SW 1271 (cell line): ENCODE results near the gene KXD1.
A peak's percentile ranks its signal among the peaks of the same experiment; 100 is the strongest.
"Not testable (repeated sequence)": the region's sequence is repeated elsewhere in the genome, so short reads cannot be mapped to it uniquely, and the experiment has no call there.

ENCODE experiments used
- DNase-seq, 2 experiments: peaks; one replicate each; lab custom pipeline; 2025; lab: John Stamatoyannopoulos, UW

KXD1 gene

DNA sequence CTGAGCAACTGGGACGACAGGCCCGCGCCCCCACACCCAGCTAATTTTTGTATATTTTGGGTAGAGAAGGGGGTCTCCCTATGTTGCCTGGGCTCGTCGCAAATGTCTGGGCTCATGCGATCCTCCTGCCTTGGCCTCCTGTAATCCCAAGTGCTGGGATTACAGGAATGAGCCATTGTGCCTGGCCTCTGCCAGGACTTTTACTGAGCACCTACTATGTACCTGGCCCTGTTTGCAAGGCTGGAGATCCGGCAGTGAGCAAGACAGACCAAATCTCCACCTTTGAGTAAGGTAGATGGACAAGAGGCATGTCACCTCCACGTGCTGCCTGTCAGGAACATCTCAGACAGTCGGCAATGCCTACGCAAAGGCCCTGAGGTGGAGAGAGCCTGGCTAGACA lies 21.2 kb upstream of the KXD1 start:
- DNase-seq = no peak

DNA sequence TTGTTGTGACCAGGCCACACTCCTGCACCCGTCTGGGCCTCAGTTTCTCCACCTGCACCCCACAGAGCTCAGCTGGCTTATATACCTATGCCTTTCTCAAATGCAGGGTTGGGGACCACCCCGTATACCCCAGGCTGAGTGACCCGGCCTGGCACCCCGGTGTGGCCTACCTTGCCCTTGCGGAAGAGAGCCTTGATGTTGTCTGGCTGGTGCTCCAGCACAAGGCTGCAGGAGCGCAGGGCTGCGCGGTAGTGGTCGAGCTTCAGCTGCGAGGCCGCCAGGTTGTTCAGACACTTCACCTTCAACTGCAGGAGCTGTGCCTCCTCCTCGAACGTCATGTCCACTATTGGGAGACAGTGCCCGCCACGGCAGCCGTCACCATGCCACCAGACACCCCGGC lies 20.2 kb upstream of the KXD1 start:
- DNase-seq = no peak

- DNase-seq = no peak
Observed at GRCh38 chr19:18538115-18538514, 19.6 kb upstream of the KXD1 start.

GRCh38 chr19:18539372-18539771 lies 18.3 kb upstream of the KXD1 start:
- no peak for DNase-seq

DNA sequence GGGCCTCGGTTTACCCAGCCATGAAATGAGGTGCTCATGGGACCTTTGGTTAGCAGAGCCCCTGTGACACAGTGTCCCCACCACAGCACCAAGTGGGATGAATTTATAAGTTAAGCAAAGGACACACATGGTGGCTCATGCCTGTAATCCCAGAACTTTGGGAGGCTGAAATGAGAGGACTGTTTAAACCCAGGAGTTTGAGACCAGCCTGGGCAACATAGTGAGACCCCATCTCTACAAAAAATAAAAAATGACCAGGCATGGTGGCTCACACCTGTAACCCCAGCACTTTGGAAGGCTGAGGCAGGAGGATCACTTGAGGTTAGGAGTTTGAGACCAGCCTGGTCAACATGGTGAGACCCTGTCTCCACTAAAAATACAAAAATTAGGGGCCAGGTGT lies 17.5 kb upstream of the KXD1 start:
- DNase-seq = not testable (repeated sequence)

DNA sequence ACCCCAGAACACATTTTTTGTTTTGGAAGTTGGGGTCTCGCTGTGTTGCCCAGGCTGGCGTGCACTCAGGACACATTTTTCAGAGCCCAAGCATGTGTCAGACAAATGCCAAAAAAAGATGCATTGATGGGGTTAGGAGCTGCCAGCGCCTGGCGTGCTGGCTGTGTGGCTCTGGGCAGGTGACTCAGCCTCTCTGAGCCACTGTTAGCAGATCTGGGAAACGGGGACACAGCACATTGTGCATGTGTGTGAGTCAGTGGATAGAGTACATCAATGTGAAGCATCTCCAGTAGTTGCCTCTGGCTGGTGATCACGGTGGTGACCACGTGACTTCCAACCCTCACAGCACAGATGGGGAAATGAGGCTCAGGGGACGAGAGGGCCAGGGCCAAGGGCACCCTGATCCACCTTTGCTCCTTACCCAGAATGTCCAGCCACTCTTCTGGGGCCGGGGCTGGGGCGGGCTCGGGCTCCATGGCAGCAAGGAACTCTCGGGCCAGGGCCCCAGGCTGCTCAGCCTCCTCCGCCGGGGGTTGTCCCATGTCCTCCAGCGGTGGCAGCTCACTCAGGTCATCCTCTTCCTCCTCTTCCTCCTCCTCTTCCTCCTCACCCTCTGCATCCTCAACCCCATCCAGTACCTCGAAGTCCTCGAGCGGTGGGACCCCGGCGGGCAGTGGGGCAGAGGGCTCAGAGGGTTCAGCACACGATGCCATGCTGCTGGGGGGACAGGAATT lies 16.2 kb upstream of the KXD1 start:
- DNase-seq = no peak

DNA sequence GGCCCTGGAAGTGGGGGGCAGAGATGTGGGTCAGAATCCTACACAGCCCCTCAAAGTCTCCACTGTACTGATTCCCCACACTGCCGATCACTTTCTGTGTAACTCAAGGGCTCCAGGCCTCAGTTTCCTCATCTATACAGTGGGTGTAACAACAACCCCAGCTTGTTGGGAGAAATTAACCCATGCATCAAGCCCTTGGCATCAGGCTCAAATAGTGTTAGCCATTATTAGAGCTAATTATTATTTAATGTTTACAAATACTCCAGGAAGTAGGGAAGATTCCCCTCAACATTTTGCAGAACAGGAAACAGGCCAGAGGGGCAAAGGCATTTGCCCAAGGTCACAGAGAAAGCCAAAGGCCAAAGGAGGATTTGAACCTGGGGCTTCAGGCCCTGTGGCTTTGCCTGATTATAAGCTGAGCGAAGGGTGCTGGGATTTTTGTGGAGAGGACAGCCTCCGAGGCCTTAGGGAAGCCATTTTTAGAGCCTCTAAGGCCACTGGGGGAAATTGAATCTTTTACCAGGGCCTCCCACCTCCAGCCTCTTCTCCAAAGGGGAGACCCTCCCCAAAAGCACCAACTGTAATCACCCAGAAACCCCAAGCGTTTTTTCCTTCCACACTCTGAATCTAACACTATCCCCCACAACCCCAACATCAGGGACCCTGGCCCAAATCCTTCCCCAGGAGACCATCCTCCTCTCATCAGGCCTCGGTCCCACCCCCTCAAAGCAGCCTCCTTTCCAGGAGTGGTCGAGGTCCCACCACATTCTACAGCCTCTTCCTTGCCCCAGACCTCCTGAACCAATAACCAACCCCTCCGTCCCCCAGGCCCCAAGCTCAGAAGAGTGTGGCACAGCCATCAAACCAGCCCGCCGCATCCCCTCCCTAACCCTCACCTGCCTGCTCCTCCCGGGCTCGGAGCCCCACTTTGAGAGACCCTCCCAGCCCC lies 15.4 kb upstream of the KXD1 start:
- DNase-seq = no peak

DNA sequence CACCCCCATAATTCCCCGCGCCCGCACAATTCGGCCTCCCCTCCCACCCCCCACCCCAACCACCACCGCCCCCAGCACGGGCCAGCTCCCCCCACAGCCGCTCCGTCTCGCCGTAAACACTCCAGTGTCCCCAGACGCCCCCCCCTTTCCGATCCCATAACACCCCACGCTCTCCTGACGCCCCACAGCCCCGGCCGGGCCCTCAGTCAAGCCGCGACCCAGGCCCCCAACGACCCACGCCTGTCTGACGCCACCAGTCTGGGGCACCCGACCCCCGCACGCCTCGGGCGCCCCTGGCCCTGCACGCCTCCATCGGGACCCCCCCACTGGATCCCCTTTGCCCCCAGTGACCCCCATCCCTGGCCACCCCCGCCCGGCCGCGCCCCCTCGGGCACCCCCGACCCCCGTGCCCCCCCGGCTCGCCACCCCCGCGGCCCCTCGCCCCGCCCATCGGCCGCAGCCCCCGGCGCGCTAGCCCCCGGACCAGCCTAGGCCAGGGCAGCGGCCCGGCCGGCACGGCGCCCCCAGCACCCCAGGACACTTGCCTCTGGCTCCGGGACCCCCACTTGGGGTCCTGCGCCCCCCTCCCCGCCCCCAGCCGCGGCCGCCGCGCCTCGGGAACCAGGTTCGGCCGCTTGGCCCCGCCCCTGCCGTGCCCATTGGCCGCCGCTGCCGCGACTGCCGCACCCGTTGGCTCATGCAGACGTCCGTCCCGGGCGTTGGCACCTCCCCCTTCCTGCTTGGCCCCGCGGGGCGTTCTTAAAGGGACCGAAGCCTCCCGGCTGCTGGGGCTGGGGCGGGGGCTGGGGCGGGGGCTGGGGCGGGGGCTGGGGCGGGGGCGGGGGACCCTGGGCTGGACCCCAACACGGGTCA lies 14.5 kb upstream of the KXD1 start, which contains the start of gene FKBP8:
FKBP8 (minus strand) TSS at position 633 of the 873 bp plus-strand sequence. CDS start 1,603 bp downstream, outside the sequence.
- DNase-seq = peak; percentile 29 to 72

- peak; percentile 17 to 34 for DNase-seq
Observed at GRCh38 chr19:18543814-18544475, 13.7 kb upstream of the KXD1 start.

DNA sequence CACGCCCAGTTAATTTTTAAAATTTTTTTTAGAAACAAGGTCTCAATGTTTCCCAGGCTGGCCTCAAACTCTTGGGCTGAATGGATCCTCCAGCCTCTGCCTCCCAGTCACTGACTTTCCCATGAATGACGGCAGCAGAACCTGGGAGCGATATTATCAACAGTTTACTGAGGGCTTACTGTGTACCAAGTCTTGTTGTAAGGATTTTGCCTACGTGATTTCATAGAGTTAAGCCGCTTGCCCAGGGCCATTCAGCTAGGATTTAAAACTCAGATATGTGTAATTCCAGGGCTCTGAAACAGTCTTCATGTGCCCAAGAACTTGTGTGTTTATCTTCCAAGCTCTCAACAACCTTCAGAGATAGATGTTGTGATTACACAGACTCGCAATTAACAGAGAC lies 6.0 kb upstream of the KXD1 start:
- DNase-seq = no peak

DNA sequence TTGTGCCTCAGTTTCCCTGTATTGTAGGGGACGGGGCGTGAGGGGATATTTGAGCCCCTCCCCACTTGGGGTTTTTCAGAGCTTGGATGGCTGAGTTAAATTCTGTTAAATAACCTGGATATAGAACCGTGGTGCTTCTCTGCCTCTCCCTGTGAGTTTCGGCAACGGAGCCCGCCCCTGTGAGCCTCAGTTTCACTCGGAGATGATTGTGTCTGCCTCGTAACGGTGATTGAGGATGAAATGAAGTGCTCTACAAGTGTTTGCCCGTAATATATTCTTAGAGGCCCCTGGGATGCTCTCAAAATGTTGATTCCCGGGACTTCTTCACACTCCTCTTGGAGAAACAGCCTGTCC lies 509 bp downstream of the KXD1 start:
- DNase-seq = no peak

DNA sequence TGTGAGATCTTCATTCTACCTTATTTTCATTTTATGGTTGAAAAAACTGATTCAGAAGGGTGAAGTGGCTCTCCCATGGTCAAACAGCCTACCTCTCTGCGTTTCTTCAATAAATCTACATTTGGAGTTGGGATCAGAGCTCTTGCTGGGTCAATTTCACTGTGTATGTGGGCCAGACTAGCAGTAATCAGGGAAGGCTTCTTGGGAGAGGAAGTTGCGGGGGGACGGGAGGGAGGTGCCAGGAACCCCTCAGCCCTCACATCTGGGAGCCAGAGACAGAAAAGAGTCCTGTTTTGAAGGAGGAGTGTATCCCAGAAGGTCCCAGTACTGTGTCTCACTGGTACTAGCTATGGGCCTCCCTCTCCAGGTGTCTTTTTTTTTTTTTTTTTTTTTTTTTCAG lies 934 bp downstream of the KXD1 start:
- DNase-seq = no peak

DNA sequence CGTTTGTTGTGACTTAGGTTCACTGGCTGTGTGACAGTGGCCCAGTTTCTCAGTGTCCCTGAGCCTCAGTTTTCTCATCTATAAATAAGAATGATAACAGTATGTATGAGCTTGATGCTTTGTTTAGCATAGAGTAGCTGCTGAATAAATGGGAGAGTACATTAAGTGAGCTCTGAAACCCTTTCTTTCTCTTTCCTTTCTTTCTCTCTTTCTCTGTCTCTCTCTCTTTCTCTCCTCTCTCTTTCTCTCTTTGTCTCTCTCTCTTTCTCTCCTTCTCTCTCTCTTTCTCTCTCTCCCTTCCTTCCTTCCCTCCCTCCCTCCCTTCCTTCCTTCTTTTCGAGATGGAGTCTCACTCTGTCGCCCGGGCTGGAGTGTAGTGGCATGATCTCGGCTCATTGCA lies 2.0 kb downstream of the KXD1 start:
- DNase-seq = no peak

GRCh38 chr19:18562086-18562485 lies 4.4 kb downstream of the KXD1 start:
- DNase-seq = no peak

DNA sequence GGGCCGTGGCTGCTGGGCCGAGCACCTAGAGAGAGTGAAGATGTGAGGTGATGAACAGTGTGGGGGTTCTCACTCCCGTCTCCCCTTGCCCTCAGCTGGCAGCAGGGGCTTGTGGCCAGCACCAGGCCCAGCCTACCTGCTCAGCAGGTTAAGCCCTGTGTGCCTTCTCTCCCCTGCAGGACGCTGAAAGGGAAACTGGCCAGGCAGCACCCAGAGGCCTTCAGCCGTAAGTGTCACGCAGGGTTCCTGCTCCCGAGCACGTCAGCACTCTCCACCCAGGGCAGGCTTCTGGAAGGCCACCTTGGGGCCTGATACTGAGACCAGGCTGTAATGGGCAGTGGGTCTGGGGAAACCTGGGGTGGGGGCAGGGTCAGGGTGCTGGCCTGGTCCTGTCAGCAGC lies 9.3 kb downstream of the KXD1 start:
- DNase-seq = no peak

- no peak for DNase-seq
Observed at GRCh38 chr19:18568367-18568766, 10.7 kb downstream of the KXD1 start.

GRCh38 chr19:18571564-18572344 lies 14.1 kb downstream of the KXD1 start, which contains the start of gene UBA52:
UBA52 (plus strand) TSS chr19:18571857; CDS start chr19:18573301, 1,444 bp downstream.
- peak; percentile 94 for DNase-seq

GRCh38 chr19:18574691-18575291 lies 17.1 kb downstream of the KXD1 start:
- no peak for DNase-seq

DNA sequence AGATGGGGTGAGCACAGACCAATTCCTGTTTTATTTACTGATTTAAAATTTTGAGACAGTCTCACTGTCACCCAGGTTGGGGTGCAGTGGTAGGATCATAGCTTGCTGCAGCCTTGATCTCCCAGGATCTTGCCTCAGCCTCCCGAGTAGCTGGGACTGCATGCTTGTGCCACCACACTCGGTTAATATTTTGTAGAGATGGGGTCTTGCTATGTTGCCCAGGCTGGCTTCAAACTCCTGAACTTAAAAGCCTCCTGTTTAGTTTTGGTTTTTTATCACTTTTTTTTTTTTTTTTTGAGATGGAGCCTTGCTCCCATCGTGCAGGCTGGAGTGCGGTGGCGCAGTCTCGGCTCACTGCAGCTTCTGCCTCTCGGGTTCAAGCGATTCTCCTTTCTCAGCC lies 18.7 kb downstream of the KXD1 start:
- no peak for DNase-seq

DNA sequence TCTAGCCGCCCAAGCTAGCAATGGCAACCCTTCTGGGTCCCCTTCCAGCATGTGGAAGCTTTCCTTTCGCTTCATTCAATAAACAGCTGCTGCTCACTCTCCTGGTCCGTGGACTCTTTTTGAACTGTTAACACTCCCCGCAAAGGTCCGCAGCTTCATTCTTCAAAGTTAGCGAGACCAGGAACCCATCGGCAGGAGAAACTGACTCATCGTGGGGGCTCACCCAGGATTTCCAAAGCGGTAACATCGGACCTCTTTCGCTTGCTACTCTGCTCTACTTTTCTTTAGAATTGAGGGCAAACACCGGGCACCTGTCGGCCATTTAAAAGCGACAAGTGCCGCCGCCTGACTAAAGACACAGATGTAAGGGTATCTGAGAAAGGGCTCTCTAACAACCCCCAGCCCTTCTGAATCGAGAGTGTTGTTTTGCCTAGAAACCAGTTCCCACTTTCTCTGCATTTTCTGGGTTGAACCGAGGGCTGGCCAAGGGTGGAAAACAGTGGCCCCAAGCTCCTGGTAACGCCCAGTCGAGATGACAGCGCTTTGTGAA lies 19.8 kb downstream of the KXD1 start:
- no peak for DNase-seq
